Astrocyte (in vitro differentiated cells and primary cell): Measurements from ENCODE around the gene CAPN12.

Experiments
- CTCF ChIP-seq: IDR thresholded peaks from 2 replicates; pipeline ENCODE4 v1.5.1; 2011; ENCODE audit warnings: low read depth, mild to moderate bottlenecking, inconsistent platforms, low read length, moderate library complexity; ENCODE audit not compliant: insufficient read depth
- EZH2 ChIP-seq: IDR thresholded peaks from 2 replicates; pipeline ENCODE4 v1.6.1; 2012; ENCODE audit warnings: mild to moderate bottlenecking, low read length, inconsistent platforms; ENCODE audit not compliant: insufficient read depth

- TF ChIP-seq CTCF (no peak), EZH2 (no peak)
Measured at GRCh38 chr19:38740257-38740592, 4.0 kb downstream of the CAPN12 start.
